Activated gamma-delta T cell treated with Interleukin-2 at 50 U/mL for 16 hours (primary cell): ENCODE data around the gene CRISPLD2.
"Not testable (repeated sequence)": the region's sequence is repeated elsewhere in the genome, so short reads cannot be mapped to it uniquely, and the experiment has no call there.

Experiments
- DNase-seq: peaks from one replicate; pipeline ENCODE4 v3.0.0-alpha.2; 2020

CRISPLD2 gene

GRCh38 chr16:84842516-84843148 is 22.8 kb downstream of the CRISPLD2 start:
- no peak for DNase-seq

- DNase-seq, result no peak
Measured at GRCh38 chr16:84843149-84844048, 23.6 kb downstream of the CRISPLD2 start.

- DNase-seq, result no peak
Measured at GRCh38 chr16:84844049-84844350, 24.2 kb downstream of the CRISPLD2 start.

- DNase-seq, result no peak
Measured at GRCh38 chr16:84844559-84845495, 25.0 kb downstream of the CRISPLD2 start.

GRCh38 chr16:84845496-84846002 is 25.8 kb downstream of the CRISPLD2 start:
- DNase-seq, result no peak

GRCh38 chr16:84847564-84848355 is 28.0 kb downstream of the CRISPLD2 start:
- no peak for DNase-seq

GRCh38 chr16:84848986-84849634 is 29.3 kb downstream of the CRISPLD2 start:
- DNase-seq, result no peak

- no peak for DNase-seq
Measured at GRCh38 chr16:84849751-84850150, 30.0 kb downstream of the CRISPLD2 start.

- no peak for DNase-seq
Measured at GRCh38 chr16:84850714-84851113, 30.9 kb downstream of the CRISPLD2 start.

GRCh38 chr16:84851192-84852127 is 31.7 kb downstream of the CRISPLD2 start:
- no peak for DNase-seq

- DNase-seq, result no peak
Measured at GRCh38 chr16:84853534-84853933, 33.7 kb downstream of the CRISPLD2 start.

GRCh38 chr16:84854759-84855158 is 35.0 kb downstream of the CRISPLD2 start:
- no peak for DNase-seq

- DNase-seq, result not testable (repeated sequence)
Measured at GRCh38 chr16:84855435-84856202, 35.8 kb downstream of the CRISPLD2 start.

GRCh38 chr16:84856203-84856581 is 36.4 kb downstream of the CRISPLD2 start:
- DNase-seq, result not testable (repeated sequence)

GRCh38 chr16:84856811-84857210 is 37.0 kb downstream of the CRISPLD2 start:
- DNase-seq, result not testable (repeated sequence)

GRCh38 chr16:84859681-84860080 is 39.9 kb downstream of the CRISPLD2 start:
- no peak for DNase-seq

- no peak for DNase-seq
Measured at GRCh38 chr16:84860383-84860782, 40.6 kb downstream of the CRISPLD2 start.

GRCh38 chr16:84861671-84862070 is 41.9 kb downstream of the CRISPLD2 start:
- no peak for DNase-seq

- DNase-seq, result no peak
Measured at GRCh38 chr16:84862804-84863480, 43.2 kb downstream of the CRISPLD2 start.
